NCI-H446 treated with DMSO at 0.1 percent for 48 hours (cell line): ENCODE results near the gene MYBL2.

Source experiments
- DNase-seq: peaks from one replicate; lab custom pipeline; 2025; lab: John Stamatoyannopoulos, UW

MYBL2 gene

DNA sequence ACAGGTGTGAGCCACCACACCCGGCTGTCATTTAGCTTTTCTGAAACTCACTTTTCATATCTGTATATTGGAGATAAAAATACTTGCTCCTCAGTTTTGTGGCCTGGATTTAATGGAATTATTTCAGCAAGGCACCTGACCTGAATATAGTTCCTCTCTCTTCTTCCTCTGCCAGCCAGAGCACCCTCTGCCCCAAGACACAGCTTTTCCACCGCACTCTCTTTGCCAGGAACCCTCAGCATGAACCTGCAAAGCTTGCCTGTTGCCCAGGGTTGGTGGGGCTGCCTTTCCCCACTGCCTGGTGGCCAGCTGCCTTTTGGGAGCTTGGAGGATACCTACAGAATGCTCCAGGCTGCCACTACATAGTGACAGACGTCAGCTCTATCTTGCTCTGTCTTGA, 56.8 kb downstream of the MYBL2 start:
- DNase-seq = no peak

DNA sequence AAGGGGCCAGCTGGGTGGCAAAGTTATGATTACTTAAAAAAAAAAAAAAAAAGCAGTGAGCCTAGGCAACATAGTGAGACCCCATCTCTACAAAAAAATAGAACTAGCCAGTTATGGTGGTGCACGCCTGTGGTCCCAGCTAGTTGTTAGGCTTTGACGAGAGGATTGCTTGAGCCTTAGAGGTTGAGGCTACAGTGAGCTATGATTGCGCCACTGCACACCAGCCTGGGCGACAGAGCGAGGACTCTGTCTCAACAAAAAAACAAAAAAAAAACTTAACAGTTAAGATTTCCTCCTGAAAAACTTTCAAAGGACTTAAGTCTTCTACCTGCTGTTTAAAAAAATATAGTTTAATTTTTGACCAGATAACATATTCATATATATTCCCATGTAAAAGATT, 57.5 kb downstream of the MYBL2 start:
- no peak for DNase-seq

DNA sequence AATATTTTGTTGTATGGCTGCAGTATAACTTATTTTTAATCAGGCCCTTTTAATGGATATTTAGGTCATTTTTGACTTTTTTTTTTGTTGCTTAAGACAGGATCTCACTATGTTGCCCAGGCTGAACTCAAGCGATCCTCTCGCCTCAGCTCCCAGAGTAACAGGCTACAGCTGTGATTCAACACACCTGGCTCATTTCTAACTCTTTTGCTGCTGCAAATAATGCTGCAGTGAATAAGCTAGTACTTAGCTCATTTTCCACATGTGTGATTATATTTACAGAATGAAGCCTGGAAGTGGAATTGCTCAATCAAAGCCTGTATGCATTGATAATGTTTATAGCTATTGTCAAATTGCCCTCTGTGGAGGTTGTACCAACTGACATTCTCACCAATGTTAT, 58.8 kb downstream of the MYBL2 start:
- DNase-seq = no peak

DNA sequence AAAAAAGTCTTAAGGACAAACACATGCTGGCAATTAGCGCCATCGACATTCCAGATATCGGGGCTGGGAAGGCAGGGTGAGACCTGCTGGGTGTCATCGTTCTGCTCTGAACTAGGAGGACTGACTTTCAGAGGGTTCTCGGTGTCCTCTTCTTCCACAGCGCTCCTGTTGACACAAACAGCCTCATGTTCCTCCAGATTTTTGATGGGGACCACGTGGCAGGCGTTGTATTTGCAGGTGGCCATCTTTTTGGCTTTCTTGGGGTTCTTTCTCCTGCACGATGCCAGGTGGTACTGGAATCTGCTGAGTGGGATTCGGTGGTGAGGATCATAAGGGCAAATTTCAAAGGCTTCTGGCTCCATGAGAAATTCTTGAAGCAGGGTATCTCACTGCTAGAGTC, 59.4 kb downstream of the MYBL2 start:
- DNase-seq = no peak

DNA sequence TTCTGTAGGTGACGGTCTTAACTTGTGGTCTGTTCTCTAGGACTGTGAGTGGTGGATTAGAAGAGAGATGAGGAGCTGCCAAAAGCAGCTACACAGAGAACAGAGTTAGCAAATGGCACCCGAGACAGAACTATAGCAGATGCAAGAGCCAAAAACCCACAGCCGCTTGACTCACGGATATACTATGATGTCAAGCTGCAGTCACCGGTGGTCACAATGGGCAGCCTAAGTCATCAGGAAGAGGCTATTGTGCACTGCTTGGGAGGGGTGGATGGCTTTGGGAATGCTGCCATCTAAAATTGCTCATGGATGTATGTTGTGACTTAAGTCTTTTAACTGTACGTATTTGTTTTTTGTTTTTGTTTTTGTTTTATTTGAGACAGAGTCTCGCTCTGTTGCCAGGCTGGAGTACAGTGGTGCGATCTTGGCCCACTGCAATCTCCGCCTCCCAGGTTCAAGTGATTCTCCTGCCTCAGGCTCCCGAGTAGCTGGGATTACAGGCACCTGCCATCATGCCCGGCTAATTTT, 60.0 kb downstream of the MYBL2 start, which contains the start of gene GTSF1L:
TSS of gene GTSF1L (minus strand) at position 192 of the 528 bp plus-strand sequence. CDS start 308 bp downstream, outside the sequence.
- no peak for DNase-seq

DNA sequence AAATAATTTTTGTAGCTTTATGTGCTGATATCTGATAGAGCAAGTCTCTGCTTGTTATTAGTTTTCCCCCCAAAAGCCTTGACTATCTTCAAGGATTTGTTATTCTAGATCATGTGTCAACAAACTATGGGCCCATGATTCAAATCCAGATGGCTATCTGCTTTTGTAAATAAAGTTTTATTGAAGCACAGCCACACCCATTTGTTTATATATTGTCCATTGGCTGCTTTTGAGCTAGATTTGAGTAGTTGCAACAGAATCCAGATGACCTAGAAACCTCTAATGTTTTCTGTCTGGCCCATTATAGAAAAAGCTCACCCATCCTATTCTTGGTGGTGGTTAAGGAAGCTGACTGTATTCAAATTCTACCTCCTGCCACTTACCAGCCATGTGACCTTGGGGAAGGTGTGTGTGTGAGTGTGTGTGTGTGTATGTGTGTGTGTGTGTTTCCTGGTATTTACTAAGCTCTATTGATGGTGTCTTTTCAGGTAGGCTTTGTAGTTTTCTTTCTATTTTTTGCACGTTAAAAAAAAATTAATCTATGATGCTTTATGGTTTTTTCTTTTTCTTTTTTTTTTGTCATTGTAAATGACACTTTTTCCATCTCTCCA, 61.2 kb downstream of the MYBL2 start:
- no peak for DNase-seq

DNA sequence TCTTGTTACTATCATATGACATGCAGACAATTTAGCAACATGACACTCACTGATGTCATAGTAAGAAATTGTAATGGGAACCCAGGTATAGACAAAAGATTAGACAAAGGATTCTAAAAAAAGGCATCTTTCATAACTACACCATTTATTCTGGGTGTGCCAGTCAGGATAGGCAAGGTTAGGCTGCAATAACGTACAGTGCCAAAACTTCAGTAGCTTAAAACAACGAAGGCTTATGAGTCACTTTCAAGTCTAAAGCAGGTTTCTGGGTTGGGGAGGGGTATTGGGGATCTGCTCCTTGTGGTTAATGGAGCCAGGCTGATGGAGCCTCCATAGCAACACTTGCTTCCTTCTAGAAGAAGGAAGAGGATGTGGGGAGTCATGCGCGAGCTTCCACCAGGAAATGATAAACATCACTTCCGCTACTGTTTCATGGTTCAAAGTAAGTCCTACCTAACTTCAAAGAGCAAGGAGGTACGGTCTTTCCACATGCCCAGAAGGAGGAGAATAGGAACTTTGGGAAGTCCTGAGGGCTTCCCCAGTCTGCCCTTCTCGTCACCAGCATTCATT, 61.9 kb downstream of the MYBL2 start:
- DNase-seq = no peak

DNA sequence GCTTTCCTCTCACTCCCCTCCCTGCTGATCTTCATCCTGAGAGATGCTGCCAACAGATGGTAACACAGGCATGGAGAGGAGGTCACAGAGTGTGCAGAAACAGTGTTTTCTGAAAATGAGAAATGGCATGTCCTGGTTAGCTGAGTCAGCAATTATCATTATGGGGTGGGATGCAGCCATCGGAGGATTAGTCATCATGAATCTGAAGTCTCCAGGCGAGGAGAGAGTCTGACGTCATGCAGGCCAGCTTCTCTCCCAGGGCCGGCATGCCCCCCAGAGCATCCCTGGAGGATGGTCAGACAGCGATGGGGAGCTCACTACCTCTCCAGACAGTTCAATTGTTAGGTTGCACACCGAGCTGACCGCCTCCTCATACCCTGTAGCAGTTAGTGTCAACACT, 64.6 kb downstream of the MYBL2 start:
- no peak for DNase-seq

DNA sequence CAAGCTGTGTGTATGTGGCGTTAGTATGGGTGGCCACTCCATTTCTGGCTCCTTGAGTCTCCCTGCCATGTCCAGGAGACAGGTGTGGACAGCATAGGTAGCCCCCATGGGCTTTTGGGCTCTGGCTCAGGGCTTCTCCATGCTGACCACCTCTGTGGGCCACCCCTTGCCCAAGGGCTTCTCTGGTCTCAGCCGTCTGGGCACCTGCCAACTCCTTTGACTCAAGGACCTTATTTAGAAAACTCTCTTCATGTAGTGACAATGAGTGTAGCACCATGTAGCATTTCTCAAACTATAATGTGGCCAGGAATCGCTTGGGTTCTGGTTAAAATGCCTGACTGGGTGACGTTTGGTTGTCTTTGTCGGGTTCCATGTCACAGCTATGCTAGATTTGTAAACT, 65.0 kb downstream of the MYBL2 start:
- DNase-seq = no peak

DNA sequence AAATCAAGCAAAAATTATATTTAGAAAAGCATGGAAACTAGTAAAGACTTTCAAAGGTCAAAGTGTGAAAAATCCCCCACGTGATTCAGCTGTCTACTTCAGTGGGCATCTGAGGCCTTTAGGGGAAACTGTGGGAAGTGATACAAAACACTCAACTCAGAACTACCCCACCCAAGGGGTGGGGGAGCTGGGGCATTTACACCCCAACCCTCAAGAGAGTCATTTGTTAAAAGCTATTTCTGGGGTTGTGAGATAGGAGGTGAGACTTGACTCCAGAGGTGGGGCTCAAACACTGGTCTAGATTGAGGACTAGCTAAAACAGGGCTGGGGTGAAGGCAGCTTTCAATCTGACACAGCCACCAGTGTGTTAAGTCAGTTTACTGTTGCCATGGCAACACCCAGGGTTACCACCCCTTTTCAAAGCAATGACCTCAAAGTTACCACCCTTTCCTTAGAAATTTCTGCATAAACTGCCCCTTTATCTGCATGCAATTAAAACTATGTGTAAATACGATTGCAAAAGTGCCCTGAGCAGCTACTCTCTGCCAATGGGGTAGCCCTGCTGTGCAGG, 69.8 kb downstream of the MYBL2 start:
- DNase-seq = no peak

DNA sequence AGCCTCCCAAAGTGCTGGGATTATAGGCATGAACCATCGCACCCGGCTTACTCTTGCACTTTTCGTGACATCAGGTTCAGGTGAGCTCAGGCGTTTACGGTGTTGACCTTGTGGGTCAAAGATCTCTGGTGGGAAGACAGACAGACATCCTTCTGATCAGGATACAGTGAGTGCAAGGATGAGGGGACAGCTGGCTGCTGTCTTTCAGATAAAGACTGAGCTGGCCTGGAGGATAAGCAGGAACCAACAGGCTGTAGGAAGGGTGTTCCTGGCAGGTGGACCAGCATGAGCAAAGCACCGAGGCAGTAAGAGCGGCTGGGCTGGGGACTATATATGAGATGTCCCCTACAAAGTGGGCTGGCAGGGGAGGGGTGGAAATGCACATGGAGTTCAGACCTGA, 71.0 kb downstream of the MYBL2 start:
- DNase-seq = no peak

DNA sequence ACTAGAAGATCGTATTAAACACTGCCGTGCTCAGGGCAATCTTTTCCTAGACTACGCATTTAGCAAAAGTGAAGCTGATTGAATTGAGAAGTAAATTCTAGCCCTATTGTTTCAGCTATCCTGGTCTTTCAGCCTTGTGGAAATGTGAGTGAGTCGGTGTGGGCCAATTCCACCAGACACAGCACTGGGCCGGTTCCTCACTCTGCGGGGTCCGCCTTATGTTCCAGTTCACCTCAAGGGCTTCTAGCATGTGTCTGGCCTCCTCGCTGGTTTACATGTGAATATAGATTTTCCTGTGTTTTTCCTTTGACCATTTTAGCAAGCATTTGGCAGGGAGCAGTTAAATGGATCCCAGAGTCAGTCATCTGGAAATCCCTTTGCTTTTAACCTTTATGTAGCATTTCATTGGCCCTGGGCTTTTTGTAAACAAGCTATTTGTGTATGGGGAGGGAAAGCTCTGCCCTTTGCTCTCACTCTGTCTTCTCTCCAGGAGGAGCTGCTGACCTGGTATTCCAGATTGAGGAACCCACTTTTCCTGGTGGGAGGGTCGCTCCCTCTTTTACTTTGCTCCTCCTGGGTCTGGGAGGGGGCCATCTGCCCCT, 72.3 kb downstream of the MYBL2 start:
- no peak for DNase-seq

DNA sequence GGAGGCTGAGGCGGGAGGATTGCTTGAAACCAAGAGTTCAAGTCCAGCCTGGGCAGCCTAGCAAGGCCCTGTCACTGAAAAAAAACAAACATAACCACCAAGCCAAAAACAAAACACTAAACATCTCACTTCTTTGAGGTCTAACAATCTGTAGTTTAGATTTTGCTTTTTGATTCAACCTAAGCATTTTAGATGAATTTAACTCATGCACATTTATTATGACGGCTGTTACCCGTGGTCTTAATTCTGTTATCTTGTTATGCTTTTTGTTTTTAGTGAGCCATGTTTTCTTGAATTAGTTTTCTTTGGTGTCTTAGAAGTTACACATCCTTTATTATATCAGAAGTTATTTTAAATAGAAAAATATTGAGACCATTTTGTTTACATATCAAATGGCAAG, 73.7 kb downstream of the MYBL2 start:
- no peak for DNase-seq

DNA sequence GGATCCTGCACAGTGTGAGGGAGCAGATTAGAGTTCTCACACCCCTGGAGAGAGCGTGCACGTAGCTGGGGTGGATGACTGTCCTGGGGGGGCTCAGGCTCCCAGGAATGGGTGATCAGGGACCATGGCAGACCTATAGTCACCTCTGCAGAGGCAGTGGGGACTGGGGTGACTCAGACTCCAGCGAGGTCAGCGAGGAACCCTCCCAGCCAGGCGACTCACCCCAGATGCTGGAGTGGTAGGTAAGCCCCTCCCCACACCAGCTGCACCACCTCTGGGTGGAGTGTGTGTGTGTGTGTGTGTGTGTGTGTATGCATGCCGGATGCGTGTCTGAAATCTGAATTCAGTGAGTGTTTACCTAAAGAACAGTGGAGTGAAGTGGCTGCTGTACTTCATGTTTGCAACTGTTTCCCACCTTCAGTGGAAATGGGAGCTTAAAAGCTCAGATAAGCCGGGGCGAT, 77.3 kb downstream of the MYBL2 start:
- no peak for DNase-seq

DNA sequence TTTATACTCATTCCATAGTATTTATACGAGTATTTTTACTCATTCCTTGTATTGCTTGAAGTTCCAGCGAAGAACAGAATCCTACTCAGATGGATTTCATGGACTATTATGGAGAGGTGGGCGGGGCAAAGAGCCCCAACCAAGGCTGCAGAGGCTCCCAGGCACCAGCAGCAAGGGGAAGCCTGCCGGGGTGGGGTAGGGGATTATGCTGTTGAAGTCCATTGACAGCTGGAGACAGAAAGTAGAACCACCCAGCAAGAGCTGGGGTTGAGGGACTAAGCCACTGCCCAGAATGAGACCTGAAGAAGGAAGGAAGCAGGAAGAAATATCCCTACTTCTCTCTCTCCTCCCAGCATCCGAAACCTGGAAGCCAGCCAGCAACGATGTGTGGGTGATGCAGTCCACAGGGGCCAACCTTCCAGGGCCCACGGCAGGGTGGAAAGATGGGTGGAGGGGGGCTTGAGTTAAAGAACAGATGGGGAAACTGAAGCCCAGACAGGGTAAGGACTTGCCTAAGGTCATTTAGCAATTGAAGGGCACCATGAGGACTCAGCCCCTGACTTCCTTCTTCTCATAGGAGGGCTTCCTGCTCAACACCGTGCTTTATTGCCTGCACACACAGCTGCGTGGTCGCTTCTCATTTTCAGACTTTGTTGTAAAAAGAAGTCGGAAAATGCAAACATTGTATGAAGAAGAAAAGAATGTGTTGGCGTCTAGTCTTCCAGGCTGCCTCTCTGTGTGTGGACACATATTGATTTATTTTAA, 78.2 kb downstream of the MYBL2 start:
- no peak for DNase-seq

DNA sequence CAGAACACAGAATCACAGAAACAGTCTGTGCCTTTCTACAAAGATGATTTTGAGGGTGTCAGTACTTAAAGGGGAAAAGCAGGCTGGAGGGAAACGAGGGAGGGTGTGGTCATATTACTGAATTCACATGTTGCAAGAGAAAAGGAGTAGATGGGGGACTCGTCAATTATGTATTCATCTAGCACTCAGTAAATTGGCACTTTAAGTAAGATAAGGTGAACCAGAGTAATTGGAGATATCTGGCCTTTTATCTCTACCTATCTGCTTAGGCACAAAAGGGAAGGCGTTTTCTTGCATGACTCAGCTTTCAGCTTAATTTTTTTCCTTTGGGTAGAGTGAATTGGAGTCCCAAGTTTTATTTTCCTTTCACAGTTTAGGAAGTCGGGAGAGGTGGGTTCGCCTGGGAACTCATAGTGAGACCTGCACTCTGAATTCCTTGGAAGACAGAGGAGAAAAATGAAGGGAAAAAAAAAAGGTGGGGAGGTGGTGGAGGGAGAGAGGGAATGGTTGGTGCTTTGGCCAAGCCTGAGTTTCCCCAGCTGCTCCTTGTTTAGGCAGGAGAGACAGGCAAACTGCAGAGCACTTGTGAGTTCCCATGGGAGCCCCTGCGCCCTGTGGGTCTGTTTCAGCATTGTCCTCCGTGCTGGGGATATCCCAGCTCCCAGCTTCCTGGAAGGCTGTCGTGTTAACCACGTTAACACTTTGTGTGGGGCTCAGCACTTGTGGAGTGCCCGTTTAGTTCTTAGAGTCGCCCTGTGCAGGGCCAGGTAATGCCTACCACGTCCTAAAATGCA, 79.6 kb downstream of the MYBL2 start:
- DNase-seq = no peak

DNA sequence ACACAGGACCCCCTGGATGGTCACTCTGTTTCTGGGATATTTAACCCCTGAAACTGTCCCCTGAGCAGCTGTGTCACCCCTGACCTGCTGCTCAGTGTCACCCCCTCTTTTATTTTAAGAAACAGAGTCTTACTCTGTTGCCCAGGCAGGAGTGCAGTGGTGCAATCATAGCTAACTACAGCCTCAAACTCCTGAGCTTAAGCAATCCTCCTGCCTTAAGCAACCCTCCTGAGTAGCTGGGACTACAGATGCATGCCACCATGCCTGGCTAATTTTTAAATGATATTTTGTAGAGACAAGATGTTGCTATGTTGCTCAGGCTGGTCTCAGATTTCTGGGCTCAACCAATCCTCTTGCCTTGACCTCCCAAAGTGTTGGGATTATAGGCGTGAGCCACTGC, 81.4 kb downstream of the MYBL2 start:
- DNase-seq = no peak

DNA sequence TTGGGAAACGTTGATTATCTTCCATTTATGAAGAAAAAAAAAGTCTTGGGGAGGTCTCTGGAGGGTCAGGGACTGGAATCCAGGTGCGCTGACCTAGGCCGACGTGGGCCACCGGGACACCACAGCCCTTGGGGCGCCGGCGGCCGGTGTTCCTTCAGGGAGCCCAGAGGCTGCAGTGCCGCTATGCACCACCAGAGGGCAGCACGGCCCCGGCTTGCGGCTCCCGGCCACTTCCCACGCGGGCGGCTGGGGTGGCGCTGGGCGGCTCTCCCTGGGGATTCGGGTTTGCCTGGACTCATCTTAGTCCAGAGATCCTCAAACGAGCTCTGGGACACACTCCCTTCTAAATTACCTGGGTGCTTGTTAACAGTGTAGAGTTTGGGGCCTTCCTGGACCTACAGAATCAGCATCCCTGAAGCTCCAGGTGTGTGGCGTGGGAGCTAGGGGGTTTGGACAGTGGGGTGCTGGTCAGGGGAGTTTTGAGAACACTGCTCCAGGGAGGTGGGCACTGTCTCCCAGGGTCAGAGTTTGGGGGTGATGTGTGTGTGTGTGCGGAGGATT, 82.9 kb downstream of the MYBL2 start:
- DNase-seq = no peak

DNA sequence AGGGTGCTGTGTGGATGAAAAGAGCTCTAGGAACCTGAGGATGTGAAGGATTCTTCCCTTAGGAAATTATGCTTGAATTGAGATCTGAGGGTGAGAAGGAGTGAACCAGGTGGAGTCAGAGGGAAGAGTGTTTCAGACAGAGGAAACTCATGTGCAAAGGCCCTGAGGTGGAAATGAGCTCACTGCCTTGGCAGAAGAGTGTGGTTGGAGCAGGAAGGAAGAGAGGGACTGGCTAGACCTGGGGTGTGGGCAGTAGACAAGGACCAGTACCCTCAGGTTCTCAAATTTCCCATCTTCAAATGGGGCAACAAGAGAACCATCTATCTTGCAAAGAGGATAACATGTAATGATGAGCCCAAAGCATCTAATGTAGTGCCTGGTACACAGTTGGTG, 83.9 kb downstream of the MYBL2 start:
- no peak for DNase-seq

DNA sequence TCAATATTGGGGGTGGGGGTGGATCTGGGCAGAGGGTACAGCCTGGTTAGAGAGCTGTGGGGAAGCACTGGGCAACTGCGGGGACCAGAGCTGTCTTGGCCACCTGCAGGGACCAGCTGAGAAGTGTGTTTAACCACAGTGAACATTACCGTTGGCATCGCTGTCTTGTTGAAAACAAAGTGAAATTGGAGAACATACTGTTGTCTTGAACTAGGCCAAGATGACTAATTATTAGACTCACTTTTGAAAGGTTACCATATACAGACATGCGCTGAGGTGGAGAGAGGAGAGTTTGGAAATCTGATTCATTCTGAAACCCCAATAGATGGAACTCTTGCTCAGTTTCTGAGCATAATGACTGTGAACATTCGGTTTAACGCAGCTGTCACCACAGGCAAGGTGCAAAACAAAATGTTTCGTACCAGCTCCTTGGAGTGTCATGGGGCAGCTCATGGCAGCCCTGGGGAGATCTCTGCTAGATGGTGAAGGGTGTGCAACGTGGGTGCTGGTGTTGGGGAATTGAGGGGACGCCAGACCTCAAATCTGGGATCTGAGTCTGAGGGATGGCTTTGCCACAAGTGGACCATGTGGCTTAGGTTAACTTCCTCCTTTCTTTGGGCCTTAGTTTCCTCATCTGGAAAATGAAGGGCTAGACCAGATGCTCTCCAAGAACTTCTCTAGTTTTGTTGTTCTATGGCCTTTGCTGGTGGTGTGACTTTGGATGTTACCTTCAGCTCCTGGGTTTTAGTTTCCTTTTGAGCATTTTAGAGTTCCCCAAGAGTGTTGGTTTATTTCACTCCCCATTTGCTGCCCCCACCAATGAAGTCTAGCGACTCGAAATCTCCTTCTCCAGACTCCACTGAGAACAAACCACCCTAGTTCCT, 84.5 kb downstream of the MYBL2 start:
- no peak for DNase-seq
